ENCODE measurements around the gene MBNL2. TPM values are rescaled to one million over a fixed set of nuclear protein-coding genes. Genes with fewer than 3 reads are reported as not detected.
"Not testable (repeated sequence)": the region's sequence is repeated elsewhere in the genome, so short reads cannot be mapped to it uniquely, and the experiment has no call there.

The MBNL2 gene
- total RNA-seq, 1 donor from 2014 or later, result 71.8 TPM

DNA sequence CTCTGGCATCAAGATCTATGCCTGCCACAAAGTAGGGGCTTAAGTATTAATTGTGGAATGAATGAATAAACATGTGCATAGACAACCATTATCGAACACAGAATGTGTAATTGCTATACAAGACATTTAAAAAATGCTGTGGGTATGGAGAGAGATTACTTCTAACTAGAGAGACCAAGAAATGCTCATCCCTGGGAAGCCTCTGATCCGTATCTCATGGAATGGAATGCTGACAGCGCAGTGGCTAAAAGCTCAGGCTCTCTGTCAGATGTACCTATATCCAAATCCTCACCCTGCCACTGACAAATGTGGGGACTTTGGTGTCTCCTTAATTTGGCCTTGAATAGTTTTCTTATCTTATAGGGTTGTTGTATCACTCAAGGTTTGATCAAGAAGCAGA, 22.7 kb upstream of the MBNL2 start:
- no peak for DNase-seq (ENCODE audit: low spot score in 2 of 2, unreplicated experiment in 2 of 2)
- H3K9me3 Mint-ChIP-seq, result peaks cover 15% of the 10 kb centered on the region
- no peak overlapping the region for H3K4me3 Mint-ChIP-seq
- H3K27ac Mint-ChIP-seq, result no peak overlapping the region
- no peaks in the 10 kb centered on the region for H3K36me3 Mint-ChIP-seq
- TF ChIP-seq, protein P1, sequence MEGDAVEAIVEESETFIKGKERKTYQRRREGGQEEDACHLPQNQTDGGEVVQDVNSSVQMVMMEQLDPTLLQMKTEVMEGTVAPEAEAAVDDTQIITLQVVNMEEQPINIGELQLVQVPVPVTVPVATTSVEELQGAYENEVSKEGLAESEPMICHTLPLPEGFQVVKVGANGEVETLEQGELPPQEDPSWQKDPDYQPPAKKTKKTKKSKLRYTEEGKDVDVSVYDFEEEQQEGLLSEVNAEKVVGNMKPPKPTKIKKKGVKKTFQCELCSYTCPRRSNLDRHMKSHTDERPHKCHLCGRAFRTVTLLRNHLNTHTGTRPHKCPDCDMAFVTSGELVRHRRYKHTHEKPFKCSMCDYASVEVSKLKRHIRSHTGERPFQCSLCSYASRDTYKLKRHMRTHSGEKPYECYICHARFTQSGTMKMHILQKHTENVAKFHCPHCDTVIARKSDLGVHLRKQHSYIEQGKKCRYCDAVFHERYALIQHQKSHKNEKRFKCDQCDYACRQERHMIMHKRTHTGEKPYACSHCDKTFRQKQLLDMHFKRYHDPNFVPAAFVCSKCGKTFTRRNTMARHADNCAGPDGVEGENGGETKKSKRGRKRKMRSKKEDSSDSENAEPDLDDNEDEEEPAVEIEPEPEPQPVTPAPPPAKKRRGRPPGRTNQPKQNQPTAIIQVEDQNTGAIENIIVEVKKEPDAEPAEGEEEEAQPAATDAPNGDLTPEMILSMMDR (IDR thresholded peaks at IDR 0.05; ENCODE audit: unreplicated experiment), result no peak
- H3K4me1 Mint-ChIP-seq, result peaks cover 10% of the 10 kb centered on the region
- no peaks in the 10 kb centered on the region for H3K27me3 Mint-ChIP-seq (ENCODE audit: low read depth)

DNA sequence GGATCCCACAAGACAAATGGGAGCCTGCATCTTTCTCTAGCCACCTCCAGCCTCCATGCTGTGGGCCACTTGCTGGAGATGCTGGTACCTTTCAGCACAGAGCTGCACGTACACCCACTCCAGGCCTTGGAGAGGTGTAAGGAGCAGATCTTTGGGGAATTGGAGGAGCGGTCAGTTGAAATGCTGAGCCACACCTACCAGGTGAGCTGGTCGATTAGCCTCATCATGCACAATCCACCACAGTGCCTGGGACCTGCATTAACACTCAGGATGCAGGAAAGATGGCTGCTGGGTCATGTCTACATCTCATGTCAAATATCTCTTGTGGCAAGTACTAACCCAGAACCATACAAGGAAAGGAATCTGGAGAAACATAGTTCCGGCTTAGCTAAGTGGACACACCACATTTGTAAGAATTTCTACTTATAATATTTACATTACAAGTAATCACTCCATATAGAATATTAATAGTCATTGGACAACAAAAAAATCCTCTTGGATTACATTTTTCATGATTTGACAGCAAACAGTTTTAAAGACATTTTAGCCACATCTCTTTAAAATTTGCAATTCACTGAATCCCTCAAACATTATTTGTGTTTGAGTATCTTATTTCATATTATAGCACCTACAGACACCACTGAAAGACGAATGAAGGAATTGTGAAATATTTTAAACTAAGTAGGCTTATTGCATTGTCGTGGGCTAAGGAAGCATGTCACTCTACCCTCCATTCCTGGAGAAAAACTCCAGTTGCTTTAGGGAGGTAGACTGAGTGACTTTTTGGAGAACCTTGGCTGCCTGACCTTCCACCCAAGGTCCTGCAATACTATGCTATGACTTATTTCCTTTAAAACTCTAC, 21.8 kb upstream of the MBNL2 start:
- Mint-ChIP-seq H3K9me3 (peaks cover 15% of the 10 kb centered on the region), H3K4me3 (no peak overlapping the region), H3K27me3 (ENCODE audit: low read depth) (no peaks in the 10 kb centered on the region)

DNA sequence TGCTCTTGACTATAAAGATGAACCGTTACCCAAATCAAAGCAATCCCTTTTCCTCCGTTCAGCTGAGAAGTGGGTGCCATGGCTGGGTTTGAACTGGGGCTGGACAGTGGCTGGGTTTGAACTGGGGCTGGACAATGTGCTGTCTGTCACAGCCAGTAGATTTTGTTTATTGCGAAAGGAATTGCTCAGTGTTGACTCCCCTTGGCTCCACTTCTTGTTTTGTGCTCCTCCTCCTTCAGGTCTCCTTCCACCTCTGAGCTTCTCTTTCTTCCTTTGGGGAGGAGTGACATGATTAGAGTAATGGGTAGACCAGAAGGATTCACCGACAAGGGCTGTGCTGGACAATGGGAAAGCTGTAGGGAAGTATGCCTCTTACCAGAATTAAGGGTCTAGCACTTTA, 19.4 kb upstream of the MBNL2 start:
- DNase-seq (ENCODE audit: low spot score in 2 of 2, unreplicated experiment in 2 of 2), result no peak
- peaks cover 6% of the 10 kb centered on the region for H3K36me3 Mint-ChIP-seq
- peaks cover 16% of the 10 kb centered on the region for H3K4me1 Mint-ChIP-seq
- H3K4me3 Mint-ChIP-seq, result no peak overlapping the region
- TF ChIP-seq, protein P1 (IDR thresholded peaks at IDR 0.05; ENCODE audit: unreplicated experiment), result no peak
- H3K9me3 Mint-ChIP-seq, result peaks cover 23% of the 10 kb centered on the region
- H3K27ac Mint-ChIP-seq, result no peak overlapping the region
- H3K27me3 Mint-ChIP-seq (ENCODE audit: low read depth), result no peaks in the 10 kb centered on the region

More for the DNA sequence above, 21.8 kb upstream of the MBNL2 start:
- TF ChIP-seq, protein P1 (IDR thresholded peaks at IDR 0.05; ENCODE audit: unreplicated experiment), result no peak
- Mint-ChIP-seq H3K36me3 (no peaks in the 10 kb centered on the region), H3K27ac (no peak overlapping the region), H3K4me1 (peaks cover 5% of the 10 kb centered on the region)
- no peak for DNase-seq (ENCODE audit: low spot score in 2 of 2, unreplicated experiment in 2 of 2)

DNA sequence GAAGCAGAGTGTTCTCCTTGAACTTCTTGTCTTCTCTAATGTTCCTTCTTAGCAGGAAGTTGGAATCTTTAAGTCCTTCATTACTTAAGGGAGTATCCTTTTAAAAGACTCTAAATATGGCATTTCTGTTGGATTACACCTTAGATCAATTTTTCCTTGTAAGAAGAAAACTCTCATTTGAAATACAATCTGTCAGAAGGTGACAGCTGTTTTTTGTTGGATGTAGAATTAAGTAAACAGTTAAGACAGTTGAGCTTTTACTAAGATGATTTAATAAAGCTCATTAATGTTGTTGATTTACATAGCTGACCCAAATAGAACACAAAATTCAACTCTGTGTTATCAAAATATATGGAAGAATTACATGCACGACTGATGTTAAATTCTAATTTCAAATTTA, 16.7 kb upstream of the MBNL2 start:
- Mint-ChIP-seq H3K36me3 (peaks cover 9% of the 10 kb centered on the region), H3K27me3 (ENCODE audit: low read depth) (no peaks in the 10 kb centered on the region)

DNA sequence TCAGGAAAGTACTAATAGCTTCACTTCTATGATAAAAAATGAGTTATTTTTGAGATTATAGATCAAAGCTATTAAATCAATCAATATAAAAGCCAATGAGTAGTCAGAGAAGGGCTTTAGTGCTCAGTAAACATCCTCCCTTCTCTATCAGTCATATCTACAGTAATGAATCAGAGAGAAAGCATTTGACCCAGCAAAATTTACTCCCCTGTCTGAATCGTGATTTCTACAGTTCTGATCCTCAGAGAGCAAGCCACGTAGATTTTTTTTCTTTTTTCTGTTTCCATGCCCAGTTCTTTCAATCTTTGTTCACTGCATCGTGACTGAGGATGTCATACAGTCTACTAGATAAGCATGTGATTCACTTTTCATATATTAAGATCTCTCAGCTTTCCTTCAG, 16.2 kb upstream of the MBNL2 start:
- TF ChIP-seq, protein P1 (IDR thresholded peaks at IDR 0.05; ENCODE audit: unreplicated experiment), result no peak
- Mint-ChIP-seq H3K9me3 (peaks cover 17% of the 10 kb centered on the region), H3K4me3 (no peak overlapping the region), H3K4me1 (peaks cover 19% of the 10 kb centered on the region), H3K27ac (peak overlapping the region; percentile 79), H3K36me3 (peaks cover 9% of the 10 kb centered on the region), H3K27me3 (ENCODE audit: low read depth) (no peaks in the 10 kb centered on the region)
- no peak for DNase-seq (ENCODE audit: low spot score in 2 of 2, unreplicated experiment in 2 of 2)

More for the DNA sequence above, 16.7 kb upstream of the MBNL2 start:
- H3K27ac Mint-ChIP-seq, result peak overlapping the region; percentile 79
- TF ChIP-seq, protein P1 (IDR thresholded peaks at IDR 0.05; ENCODE audit: unreplicated experiment), result no peak
- peaks cover 16% of the 10 kb centered on the region for H3K4me1 Mint-ChIP-seq
- H3K9me3 Mint-ChIP-seq, result peaks cover 17% of the 10 kb centered on the region
- no peak overlapping the region for H3K4me3 Mint-ChIP-seq
- no peak for DNase-seq (ENCODE audit: low spot score in 2 of 2, unreplicated experiment in 2 of 2)

DNA sequence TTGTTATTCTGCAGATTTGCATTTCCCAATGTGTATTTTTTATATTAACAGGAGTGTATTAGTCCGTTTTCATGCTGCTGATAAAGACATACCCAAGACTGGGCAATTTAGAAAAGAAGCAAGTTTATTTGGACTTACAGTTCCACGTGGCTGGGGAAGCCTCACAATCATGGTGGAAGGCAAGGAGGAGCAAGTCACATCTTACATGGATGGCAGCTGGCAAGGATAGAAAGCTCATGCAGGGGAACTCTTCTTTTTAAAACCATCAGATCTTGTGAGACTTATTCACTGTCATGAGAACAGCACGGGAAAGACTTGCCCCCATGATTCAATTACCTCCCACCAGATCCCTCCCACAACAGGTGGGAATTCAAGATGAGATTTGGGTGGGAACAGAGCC, 14.9 kb upstream of the MBNL2 start:
- H3K27ac Mint-ChIP-seq; H3K36me3 Mint-ChIP-seq; H3K4me3 Mint-ChIP-seq; H3K27me3 Mint-ChIP-seq (ENCODE audit: low read depth); DNase-seq (ENCODE audit: low spot score in 2 of 2, unreplicated experiment in 2 of 2): not testable (repeated sequence)
- Mint-ChIP-seq H3K4me1 (peaks cover 28% of the 10 kb centered on the region), H3K9me3 (peaks cover 17% of the 10 kb centered on the region)

Data from mesothelial cell of epicardium (in vitro differentiated cells).